ENCODE measurements around the gene BCL2. TPM values are rescaled to one million over a fixed set of nuclear protein-coding genes. Genes with fewer than 3 reads are reported as not detected.
A peak's percentile ranks its signal among the peaks of the same experiment; 100 is the strongest.

Gene BCL2
- polyA plus RNA-seq, 1 of the 3 experiments (the other 2 are of a cell fraction), result 1.5 TPM

GRCh38 chr18:63317556-63317946 lies 2.0 kb downstream of the BCL2 start:
- DNase-seq, result no peak
- CTCF ChIA-PET, result interaction anchor here (0.8 to 5.1 kb wide), 43 partner anchors 10 to 302 kb away, joined by 3 to 62 read pairs (median 5); no protein-coding TSS in a partner anchor
- TF ChIP-seq CHD2 (IDR thresholded peaks at IDR 0.05; ENCODE audit: low read length, partially characterized antibody), result no peak
- no peak for TF ChIP-seq JUND (IDR thresholded peaks at IDR 0.05)
- no peak for TF ChIP-seq USF2 (IDR thresholded peaks at IDR 0.05; ENCODE audit: borderline replicate concordance, low read depth, low read length)
- no peak for TF ChIP-seq REST (IDR thresholded peaks at IDR 0.05; ENCODE audit: low read depth, low read length)
- TF ChIP-seq USF1 (IDR thresholded peaks at IDR 0.05; ENCODE audit: borderline replicate concordance, low read depth), result no peak
- TF ChIP-seq GABPA (IDR thresholded peaks at IDR 0.05; ENCODE audit: low read depth), result no peak
- TF ChIP-seq RAD21 (IDR thresholded peaks at IDR 0.05; ENCODE audit: low read length), result no peak
- TF ChIP-seq FOXJ3 (CRISPR knock-in tag; IDR thresholded peaks at IDR 0.05), result no peak
- TF ChIP-seq NRF1 (IDR thresholded peaks at IDR 0.05; ENCODE audit: low read depth, low read length), result no peak
- no peak for TF ChIP-seq MAX (IDR thresholded peaks at IDR 0.05; ENCODE audit: low read depth)
- TF ChIP-seq EZH2phosphoT487 (IDR thresholded peaks at IDR 0.05; ENCODE audit: borderline replicate concordance, low read depth), result no peak
- TF ChIP-seq EP300 (IDR thresholded peaks at IDR 0.05; ENCODE audit: borderline replicate concordance in 1 of 2, low read depth in 1 of 2, low read length in 1 of 2), result no peak
- TF ChIP-seq ELF1 (IDR thresholded peaks at IDR 0.05), result no peak
- TF ChIP-seq RCOR1 (IDR thresholded peaks at IDR 0.05; ENCODE audit: low read length), result no peak
- no peak for TF ChIP-seq SMC3 (IDR thresholded peaks at IDR 0.05; ENCODE audit: low read depth, low read length)
- no peak for TF ChIP-seq TEAD4 (IDR thresholded peaks at IDR 0.05; ENCODE audit: borderline replicate concordance, insufficient read depth)
- TF ChIP-seq PBX3 (IDR thresholded peaks at IDR 0.05), result no peak
- H3K36me3 ChIP-seq (replicated peaks in 1 of 2; ENCODE audit: control insufficient read depth in 1 of 2, insufficient read depth in 2 of 2, low read length in 1 of 2), result no peaks in the 10 kb centered on the region
- H3K4me1 ChIP-seq (ENCODE audit: control insufficient read depth in 1 of 2, insufficient read depth in 2 of 2, low read depth in 1 of 2, low read length in 1 of 2), result peaks cover 6 to 21% of the 10 kb centered on the region in 2 experiments; a peak in 3 of 4 replicates
- no peaks in the 10 kb centered on the region; the same call in 1 of the 2 replicates for H3K27me3 ChIP-seq (ENCODE audit: insufficient read depth)
- WGBS (ENCODE audit: low lambda C conversion rate), result 38% methylated on average over 7 of the region's 10 CpGs
- H3K4me2 ChIP-seq, result peak overlapping the region; percentile 97
- no peaks in the 10 kb centered on the region for H3K9me3 ChIP-seq
- H2AFZ ChIP-seq (ENCODE audit: low read depth), result no peak overlapping the region
- no peak overlapping the region for H3K9ac ChIP-seq
- POLR2A ChIA-PET, result no interaction called here
- H3K4me3 ChIP-seq (ENCODE audit: low read depth in 2 of 2, low read length in 1 of 2), result peak overlapping the region; percentile 84 to 97
- H3K27ac ChIP-seq (ENCODE audit: low read depth in 2 of 2, low read length in 1 of 2), result peak overlapping the region in 1 of 2 experiments; percentile 71; a peak in 2 of 4 replicates
- H3K9me2 ChIP-seq, result no peaks in the 10 kb centered on the region
- no peaks in the 10 kb centered on the region for H3K79me2 ChIP-seq (ENCODE audit: insufficient read depth)
- H4K20me1 ChIP-seq (ENCODE audit: insufficient read depth), result no peaks in the 10 kb centered on the region
- H3F3A ChIP-seq (replicated peaks; ENCODE audit: insufficient read depth), result peaks cover 12% of the 10 kb centered on the region

Measured in SK-N-SH (cell line).